ENCODE measurements around the gene DSG2.

The DSG2 gene

DNA sequence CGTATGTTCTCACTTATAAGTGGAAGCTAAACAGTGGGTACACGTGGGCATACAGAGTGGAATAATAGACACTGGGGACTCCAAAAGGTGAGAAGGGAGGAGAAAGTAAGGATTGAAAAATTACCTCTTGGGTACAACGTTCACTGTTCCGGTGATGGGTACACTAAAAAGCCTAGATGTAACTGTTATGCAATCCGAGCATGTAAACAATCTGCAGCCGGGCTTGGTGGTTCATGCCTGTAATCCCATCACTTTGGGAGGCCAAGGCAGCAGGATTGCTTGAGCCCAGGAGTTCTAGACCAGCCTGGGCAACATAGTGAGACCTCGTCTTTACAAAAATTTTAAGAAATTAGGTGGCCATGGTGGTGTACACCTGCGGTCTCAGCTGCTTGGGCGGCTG is 60.6 kb downstream of the DSG2 start:
- no peak for DNase-seq

DNA sequence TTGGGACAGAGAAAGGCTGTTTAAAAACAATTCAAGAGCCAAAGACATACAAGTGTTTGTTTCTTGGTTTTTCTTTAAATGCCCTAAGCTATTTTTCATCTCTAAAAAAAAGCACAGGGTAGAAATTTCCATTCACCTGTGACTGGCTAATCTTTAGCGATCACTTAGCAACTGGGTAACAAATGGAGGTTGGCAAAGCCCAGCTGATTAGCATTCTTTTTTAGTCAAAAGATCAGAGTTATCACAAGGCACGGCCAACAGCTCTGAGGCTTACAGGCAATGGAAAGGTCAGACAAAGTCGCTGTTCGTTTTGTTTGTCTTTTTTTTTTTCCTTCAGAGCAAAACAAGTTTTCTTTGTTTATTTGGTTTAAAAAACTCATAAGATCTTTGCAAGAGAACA is 64.7 kb downstream of the DSG2 start:
- no peak for DNase-seq

DNA sequence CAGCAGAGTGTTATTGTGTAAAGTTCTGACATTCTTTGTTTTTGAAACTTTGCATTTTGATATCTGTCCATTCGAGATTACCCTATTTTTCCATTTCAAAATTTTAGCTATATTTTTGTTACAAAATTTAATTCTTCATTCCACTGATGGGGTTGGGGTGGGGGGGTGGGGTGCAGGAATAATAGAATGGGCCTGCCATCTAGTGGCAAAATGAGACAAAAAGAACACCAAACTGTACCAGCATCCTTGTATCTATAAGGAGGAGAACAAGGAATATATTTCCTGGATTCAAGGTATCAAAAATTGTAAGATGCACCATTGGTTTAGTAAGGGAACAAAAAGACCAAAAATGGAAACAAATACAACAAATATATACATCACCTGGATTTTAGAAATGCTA is 65.8 kb downstream of the DSG2 start:
- no peak for DNase-seq

DNA sequence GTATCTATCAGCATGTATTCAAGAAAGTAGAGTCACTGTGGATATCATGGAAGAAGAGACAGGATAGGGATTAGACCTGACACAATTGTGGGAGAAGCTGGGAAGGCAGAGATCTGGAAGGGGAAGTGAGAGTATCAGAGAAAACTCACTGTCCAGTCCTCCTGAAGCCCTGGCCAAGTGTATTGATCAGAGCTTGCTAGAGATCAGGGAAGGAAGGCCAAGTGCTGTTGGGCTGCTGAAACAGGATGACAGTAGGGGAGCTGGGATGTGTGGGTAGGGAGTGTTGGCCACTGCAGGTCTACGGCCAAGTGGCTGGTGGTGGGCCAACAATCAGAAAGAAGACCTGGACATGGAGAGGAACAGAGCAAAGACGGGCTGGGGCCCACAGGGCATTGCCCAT is 67.4 kb downstream of the DSG2 start:
- DNase-seq: no peak

DNA sequence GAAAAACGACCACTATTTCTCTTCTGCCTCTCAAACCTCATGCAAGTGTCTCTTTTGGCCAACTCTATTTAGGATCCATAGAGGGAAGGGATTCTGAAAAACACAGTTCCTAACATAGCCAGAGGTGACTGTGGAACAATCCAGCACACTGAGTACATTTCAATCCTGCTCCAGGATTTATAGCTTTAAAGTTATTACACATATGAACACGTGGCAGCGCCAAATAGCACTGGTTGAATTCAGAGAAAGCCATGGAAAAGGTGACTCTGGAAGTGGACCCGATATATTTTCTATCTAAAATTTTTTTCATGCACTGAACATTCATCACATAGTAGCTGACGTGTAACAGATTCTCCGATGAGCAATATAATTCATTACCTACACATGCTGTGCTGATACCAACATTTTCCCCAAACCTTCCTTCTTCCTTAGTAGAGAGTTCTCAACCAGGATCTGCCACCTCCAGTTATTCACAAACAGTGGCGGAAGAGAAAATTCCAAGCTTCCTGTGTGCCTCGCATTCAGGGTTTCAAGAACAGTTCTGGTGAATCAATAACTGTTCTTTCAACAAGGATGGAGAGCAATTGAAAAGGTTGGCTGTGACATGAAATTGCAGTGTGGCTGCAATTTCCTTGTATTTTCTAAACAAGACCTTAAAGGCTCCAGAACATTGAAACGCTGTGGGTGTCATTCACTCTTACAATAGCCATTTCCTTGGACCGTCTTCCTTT is 68.0 kb downstream of the DSG2 start:
- no peak for DNase-seq

DNA sequence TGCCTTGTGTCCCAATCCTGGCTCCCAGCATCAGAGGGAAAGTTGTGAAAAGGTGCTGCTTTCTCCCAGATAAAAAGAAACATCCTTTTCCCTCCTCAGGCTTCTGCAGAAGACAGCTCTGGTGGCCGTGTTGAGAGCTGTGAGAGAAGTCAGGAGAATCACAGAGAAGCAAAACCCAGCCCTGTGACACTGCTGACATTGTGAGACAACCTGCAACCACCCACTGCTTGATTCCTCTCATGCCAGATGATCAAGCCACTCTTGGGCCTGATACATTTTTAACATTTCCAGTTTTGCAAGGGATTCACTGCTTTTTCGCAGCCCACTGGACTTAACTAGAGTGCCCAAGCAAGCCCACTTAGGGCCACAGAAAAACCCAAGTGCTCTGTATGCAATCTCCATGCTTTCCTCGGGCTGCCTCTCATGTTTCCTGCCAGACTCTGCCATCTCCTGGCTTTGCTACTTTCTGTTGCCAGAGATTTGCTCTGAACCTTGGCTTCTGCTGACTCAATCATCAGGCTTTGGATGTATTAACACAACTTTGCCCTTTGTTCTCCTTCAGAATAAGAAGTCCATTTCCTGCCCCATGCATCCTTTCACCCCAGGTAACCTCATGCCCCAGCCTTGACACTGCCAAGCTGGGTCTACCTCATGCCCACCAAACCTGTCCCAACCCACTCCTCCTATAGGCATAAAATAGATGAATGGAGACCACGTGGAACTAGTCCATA is 68.8 kb downstream of the DSG2 start:
- no peak for DNase-seq

DNA sequence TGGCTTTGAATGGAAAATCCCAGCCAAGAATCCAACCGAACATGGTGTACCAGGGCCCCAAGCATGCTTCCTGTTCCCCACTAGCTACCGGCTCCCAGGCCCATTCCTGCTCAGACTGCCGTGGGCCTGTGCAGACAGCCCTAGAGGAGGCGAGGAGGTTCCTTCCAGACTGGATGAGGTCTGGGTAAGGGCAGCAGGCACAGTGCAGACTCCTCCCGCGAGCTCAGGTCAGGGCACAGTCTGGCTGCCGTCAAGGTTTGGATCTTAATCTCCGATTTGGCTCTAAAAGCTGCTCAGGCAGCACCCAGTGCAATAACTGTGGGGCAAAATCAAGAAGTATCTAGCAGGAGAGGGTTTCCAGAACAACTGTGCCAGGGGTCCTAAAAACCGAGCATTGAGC is 74.4 kb downstream of the DSG2 start:
- no peak for DNase-seq

DNA sequence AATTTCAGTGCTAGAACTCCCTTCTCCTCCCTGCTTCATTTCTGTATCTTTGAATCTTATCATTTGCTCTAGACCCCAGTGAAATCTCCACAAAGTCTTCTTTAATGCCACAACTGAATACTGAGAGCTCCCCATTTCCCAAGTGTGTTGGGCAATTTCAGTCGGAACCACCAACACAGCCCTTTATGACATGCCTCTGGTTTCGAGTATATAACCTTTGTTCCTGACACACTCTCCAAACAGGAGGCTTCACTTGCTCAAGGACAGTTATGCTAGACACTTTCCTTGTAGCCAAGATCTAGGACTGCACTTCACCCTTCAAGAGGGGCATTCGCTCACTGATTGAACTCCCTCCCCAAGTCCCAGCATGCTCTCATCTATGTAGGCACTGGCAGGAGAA is 75.1 kb downstream of the DSG2 start:
- no peak for DNase-seq

DNA sequence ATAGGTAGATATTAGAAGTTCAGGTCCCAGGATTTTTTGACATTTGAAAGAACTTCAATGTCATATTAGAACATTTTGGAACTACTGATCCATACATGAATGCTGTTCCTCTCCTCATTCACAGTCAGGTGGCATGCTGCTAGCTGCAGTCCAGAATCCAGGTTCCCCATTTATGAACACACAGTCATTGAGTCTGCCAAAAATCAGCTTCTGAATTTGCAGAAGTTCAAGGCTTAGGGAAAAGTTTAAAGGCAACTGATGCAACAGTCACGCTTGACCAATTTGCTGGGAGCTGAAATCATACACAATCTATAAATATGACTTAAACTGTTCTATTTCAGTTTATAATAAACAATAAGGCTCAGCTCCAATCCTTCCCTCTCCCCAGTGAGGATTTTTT is 76.4 kb downstream of the DSG2 start:
- DNase-seq: no peak

DNA sequence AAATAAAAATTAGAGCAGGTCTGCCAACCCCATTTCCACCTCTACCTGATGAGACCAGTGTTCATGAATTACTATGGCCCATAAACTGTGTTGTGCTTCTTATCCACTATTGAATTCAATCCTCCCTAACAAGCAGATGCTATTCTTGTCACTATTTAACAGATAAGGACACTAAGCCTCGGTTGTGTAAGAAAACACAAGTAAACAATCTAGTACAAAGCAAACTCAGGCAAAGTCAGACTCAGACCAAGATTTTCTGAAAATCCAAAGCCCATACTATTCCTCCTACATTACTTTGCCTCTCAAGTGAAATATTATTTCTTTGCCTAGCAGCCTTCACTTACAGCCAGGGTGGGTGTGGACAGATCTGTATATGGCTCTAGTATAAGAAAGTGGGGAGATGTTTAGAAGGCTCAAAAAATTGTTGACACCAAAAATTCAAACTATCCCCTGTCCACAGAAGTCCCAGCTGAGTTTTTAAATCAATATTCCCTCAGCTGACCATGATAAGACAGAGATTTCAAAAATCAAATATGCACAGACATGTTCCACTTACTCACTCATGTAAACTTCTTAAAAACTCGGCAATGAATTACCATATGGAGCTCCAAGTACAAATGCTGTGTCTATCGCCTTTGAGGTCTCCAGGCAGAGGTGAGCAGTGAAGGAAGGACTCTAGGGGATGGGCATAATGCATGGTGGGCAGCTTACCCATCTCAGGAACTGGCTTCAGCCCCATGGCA is 77.7 kb downstream of the DSG2 start:
- no peak for DNase-seq

DNA sequence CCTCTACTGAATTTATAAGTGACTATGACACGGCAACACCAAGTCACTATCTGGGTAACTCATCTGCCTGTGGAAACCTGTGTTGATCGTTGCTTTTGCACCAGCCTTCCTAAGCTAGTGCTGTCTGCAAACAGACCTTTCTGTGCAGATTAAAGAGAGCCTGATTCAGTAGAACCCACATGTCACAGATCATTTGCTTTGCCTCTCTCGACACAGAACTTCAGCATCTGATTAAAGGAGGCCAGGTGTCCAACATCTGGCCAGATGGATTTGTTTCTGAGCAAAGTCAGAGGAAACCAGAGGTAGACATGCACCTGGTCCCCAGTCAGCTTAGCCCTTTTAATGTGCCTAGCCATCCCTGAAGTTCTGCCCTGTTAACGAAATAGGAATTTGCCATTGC is 78.7 kb downstream of the DSG2 start:
- DNase-seq: no peak

DNA sequence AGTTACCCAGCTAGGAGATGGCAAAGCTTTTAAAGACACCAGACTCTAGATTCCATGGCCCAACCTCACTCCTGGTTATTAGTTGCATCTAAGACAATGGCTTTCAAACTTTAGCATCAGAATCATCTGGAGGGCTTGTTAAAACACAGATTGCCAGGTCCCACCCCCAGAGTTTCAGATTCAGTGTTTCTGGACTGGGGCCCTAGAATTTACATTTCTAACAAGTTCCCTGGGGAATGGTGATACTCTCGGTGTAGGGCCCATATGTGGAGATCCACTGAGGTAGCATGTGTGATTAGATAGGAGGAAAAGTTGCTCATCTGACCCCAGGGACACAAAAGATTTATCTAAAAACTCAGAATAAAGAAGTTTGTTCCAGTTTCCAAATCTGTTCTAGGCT is 79.2 kb downstream of the DSG2 start:
- DNase-seq: no peak

DNA sequence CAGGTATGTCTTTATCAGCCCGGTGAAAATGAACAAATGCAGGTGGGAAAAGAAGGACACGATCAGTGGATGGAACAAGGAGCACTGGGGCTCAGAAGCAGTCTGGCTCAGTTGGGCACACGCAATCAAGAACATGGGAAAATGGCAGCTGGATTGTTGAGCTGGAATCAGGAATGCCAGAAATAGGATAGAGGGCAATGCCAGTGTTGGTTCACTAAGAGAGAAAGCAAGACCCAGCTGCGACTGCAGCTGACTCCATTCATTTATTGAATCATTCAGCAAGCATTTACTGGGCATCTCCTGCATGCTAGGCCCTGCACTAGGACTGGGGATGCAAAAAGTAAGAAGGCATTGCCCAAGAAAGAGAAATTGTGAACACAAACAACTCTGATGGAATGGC is 80.1 kb downstream of the DSG2 start:
- no peak for DNase-seq

DNA sequence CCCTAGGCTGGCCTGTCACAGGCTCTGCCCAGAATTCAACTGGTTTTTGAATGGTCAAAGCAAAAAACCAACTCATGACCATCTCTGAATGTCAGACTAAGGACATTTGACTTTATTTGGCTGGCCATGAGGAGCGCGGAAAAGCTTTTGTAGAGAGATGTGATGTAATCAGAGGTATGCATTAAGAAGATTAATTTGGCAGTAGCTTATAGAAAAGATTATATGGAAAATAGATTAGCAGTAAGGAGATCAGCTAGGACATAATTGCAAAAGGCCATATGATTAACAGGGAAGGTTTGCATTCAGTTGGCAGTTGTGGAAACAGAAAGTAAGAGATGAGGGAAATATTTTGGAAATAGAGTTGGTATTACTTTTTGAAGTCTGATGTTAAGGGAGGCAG is 81.4 kb downstream of the DSG2 start:
- no peak for DNase-seq

DNA sequence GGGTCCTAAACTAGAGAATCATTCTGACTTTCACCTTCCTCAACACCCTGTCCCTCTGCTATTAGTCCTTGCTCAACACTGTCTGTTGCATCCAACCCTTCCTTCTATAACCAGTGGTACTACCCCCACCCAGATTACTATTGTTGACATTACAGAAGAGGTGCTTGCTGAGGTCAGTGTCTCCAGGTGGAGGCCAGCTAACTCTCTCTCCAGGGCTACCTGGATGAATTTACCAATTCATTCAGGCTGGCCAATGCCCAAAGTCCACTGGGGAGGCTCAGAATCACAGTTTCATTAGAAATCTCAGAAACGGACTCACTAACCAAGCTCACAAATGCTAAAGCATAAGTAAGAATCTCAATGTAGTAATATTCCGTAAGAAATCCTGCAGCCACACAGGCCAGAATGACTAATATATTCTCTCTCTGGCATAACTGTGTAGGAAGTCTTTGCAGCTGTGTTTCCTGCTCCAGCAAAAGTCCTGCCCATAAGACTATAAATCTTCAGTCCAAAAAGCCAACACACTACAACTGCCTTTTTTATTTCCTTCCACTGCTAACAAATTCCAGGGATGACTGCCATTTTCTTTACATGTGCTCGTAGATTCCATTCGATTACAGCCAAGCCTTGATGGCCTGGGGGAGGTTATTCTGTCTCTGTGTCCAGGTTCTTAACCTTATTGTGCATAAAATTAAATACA is 83.7 kb downstream of the DSG2 start:
- DNase-seq: no peak

DNA sequence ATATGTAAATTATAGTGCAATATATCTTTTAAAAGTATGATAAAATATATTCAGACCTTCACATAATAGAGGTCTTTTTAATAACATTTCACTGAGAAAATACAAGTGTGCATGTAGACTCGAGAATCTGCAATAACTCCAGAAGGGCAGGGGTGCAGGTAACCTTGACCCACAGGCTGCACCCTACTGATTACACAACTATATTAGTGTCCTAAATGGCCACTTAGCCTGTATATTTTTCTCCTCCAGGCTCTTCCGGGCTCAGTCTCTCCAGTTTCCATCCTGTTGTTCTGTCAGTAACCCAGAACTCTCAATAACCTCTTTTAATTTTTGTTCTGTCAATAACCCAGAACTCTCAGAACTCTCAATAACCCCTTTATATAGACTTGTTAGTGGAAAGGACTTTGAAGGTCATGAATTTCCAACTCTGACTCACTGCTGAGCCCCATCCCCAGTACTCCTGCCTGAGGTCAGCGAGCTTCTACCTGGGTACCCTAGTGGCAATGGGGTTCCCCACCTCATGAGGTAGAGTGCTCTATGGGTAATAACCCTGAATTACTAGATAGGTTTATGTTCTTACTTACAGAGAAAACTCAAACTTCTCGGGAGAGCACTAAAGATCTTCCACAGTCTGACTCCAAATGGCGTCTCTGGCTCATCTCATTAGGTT is 85.3 kb downstream of the DSG2 start:
- DNase-seq: no peak

DNA sequence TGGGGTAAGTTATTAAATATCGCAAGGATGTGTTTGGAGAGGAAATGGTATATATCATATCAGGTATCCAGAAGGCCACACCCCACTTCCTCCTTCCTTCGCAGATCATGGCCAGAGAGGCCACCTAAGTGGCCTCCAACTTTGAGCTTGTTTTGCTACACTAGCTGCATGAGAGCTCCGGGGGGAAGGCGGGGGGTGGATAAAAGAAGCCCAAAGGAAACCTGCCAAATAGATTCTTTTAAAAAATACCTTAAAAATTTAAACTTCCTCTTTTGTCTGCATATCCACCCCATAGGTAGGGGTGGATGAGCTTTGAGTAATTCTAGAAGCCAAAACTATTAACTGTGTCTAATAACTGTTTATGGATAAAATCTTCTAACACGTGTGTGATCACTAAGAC is 88.0 kb downstream of the DSG2 start:
- DNase-seq: no peak

DNA sequence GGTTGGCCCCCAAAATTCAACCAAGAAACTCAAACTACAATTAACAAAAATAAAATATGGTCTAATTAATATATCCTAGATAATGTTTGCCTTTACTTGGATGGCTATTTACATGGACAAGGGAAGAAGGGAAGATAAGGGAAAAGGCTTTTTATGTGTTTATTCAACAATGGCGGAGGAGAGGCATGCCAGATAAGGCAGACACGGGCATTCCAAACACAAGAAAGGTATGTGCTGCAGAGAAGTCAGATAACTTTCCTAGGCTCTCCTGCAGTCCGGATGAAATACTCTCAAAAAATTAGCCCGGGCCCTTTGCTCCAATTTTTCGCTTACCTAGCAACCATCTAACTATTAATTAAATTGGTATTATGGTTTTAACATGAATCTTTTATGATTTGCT is 88.6 kb downstream of the DSG2 start:
- DNase-seq: no peak

DNA sequence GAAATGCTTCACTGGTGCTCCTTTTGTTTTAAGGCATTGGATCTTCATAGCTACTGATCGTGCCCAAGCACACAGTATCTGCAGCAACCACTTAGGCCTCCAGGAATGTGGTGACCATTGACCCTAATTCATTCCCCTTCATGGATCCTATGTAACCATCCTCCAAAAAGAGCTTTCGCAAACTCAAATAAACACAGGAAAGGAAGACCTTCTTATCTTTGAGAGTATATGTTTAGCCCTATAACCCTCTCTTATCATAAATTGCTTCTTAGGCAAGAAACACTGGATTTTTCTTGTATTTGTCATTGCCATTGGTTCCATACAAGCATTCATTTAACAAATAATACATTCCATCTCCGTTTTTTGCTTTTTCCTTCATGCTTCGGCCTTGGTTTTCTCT is 89.6 kb downstream of the DSG2 start:
- no peak for DNase-seq

DNA sequence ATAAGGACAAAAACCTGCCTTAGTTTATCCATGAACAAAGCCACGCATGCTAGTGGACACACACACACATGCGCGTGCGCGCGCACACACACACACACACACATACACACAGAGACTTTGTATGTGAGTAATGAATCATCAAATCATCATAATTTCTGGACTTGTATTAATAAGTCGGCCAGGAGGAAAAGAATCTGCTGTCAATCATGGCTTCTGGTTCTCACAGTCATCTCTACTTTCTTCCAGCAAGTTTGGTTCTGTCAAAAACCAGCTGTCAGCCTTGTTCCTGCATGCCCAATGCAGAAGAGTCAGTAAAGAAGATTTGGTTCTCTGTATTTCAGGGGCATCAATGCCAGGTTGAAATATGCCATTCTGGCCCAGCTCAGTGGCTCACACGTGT is 92.6 kb downstream of the DSG2 start:
- DNase-seq: no peak

DNA sequence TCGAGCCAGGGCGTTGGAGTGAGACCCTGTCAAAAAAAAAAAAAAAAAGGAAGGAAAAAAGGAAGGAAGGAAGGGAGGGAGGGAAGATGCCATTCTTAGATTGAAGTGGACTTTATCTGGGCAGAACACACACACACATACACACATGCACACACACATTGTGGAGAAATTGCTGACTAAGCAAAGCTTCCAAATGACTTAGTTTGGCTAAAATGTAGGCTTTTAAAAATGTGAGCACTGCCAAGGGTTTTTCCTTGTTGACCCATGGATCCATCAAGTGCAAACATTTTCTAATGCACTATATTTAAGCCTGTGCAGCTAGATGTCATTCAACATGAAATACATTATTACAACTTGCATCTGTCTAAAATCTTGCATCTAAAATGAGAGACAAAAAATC is 93.1 kb downstream of the DSG2 start:
- DNase-seq: no peak

DNA sequence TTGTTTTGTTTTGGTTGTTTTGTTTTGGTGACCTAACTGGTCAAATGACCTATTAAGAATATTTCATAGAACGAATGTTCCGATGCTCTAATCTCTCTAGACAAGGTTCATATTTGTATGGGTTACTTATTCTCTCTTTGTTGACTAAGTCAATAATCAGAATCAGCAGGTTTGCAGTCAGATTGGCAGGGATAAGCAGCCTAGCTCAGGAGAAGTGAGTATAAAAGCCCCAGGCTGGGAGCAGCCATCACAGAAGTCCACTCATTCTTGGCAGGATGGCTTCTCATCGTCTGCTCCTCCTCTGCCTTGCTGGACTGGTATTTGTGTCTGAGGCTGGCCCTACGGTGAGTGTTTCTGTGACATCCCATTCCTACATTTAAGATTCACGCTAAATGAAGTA is 93.7 kb downstream of the DSG2 start, which contains the start of gene TTR:
Gene TTR, plus strand, starts transcription at position 250 of the 400 bp plus-strand sequence. Its CDS starts 26 bp downstream, at position 276.
- DNase-seq: no peak
